H1 (cell line): ENCODE results near the gene ANKS1A. TPM values are rescaled to one million over a fixed set of nuclear protein-coding genes. Genes with fewer than 3 reads are reported as not detected.

Source experiments
- HDAC6 ChIP-seq: IDR thresholded peaks from one replicate; pipeline ENCODE4 v1.7.1; 2012; ENCODE audit warnings: low read depth, mild to moderate bottlenecking, inconsistent platforms, low read length, moderate library complexity
- TBP ChIP-seq: IDR thresholded peaks from 2 replicates; pipeline ENCODE4 v1.6.1; 2011; ENCODE audit warnings: low read depth, low read length, improper control_type of control experiment
- polyA plus RNA-seq, 7 experiments: library from polyadenylated mRNA; depleted of rRNA in 3 of 7; stranded (reverse) in 5 of 7; unstranded in 2 of 7; fragments of >200 nt in 5 of 7; fragments of 200-250 nt in 2 of 7; gene quantifications; 1 replicate in 5 of 7; 2 replicates in 1 of 7; 4 replicates in 1 of 7; pipeline versions ENCODE4 v1.2.1 to v1.2.3, GENCODE V29; 2011 to 2013; ENCODE audit warnings: missing spikeins in 2 of 7, mixed read lengths in 2 of 7
- total RNA-seq: library from RNA; stranded (reverse); fragmentation: NEBNext Ultra II Directional; extraction: Animal tissue kit (Norgen Biotek cat#: 25700); gene quantifications from 2 replicates; pipeline ENCODE4 v1.2.1, GENCODE V29; 2021
- TF ChIP-seq, protein P1 (sequence below): IDR thresholded peaks from 2 replicates; pipeline ENCODE4 v1.6.1; 2012; ENCODE audit warnings: inconsistent platforms

ANKS1A gene
- total and polyA plus RNA-seq, 2 of the 8 experiments (the other 6 are each of a cell fraction or from before 2014, with no cell fraction given) = 9.8 to 30.9 TPM

DNA sequence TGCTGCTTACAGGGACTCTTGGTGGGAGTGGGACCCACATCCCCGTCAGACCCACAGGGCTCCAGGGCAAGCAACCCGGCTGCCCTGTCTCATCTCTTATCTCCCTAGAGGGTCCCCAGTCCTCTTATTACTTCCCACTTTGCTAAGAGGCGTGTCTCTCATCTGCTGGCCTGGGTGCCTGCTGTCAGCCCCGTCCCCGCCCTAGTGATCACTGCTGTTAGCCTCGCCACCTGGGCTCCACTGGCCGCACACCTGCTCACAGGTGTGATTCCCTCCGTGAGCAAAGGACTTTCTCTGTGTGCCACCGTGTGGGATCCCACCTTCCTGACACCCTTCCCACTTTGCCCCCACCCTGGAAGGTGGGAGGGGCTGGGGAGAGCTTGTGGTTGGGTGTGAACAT lies 194.5 kb downstream of the ANKS1A start (continued):
- TF ChIP-seq HDAC6 (no peak), TBP (no peak)
- TF ChIP-seq, protein P1, sequence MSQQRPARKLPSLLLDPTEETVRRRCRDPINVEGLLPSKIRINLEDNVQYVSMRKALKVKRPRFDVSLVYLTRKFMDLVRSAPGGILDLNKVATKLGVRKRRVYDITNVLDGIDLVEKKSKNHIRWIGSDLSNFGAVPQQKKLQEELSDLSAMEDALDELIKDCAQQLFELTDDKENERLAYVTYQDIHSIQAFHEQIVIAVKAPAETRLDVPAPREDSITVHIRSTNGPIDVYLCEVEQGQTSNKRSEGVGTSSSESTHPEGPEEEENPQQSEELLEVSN = no peak
